ENCODE measurements around the gene PILRA. TPM values are rescaled to one million over a fixed set of nuclear protein-coding genes. Genes with fewer than 3 reads are reported as not detected.

The PILRA gene
- total and polyA plus RNA-seq, 2 experiments from 2014 or later: 0.38 to 5.3 TPM

- TF ChIP-seq, protein P1, sequence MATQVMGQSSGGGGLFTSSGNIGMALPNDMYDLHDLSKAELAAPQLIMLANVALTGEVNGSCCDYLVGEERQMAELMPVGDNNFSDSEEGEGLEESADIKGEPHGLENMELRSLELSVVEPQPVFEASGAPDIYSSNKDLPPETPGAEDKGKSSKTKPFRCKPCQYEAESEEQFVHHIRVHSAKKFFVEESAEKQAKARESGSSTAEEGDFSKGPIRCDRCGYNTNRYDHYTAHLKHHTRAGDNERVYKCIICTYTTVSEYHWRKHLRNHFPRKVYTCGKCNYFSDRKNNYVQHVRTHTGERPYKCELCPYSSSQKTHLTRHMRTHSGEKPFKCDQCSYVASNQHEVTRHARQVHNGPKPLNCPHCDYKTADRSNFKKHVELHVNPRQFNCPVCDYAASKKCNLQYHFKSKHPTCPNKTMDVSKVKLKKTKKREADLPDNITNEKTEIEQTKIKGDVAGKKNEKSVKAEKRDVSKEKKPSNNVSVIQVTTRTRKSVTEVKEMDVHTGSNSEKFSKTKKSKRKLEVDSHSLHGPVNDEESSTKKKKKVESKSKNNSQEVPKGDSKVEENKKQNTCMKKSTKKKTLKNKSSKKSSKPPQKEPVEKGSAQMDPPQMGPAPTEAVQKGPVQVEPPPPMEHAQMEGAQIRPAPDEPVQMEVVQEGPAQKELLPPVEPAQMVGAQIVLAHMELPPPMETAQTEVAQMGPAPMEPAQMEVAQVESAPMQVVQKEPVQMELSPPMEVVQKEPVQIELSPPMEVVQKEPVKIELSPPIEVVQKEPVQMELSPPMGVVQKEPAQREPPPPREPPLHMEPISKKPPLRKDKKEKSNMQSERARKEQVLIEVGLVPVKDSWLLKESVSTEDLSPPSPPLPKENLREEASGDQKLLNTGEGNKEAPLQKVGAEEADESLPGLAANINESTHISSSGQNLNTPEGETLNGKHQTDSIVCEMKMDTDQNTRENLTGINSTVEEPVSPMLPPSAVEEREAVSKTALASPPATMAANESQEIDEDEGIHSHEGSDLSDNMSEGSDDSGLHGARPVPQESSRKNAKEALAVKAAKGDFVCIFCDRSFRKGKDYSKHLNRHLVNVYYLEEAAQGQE (IDR thresholded peaks at IDR 0.05; ENCODE audit: unreplicated experiment): no peak
- TF ChIP-seq EZH2phosphoT487 (IDR thresholded peaks at IDR 0.05; ENCODE audit: unreplicated experiment): no peak
- TF ChIP-seq NANOG (IDR thresholded peaks at IDR 0.05; ENCODE audit: borderline replicate concordance): no peak
- no peak for TF ChIP-seq POLR2AphosphoS5 (IDR thresholded peaks at IDR 0.05; ENCODE audit: low read depth)
- no peak for TF ChIP-seq ZNF331 (CRISPR knock-in tag; IDR thresholded peaks at IDR 0.05; ENCODE audit: low read depth)
- TF ChIP-seq CTCF (conservative IDR thresholded peaks at IDR 0.05; ENCODE audit: low read depth in 2 of 2): no peak
- TF ChIP-seq CREB1 (CRISPR knock-in tag; IDR thresholded peaks at IDR 0.05; ENCODE audit: low read depth): no peak
- no peak for TF ChIP-seq ZNF114 (CRISPR knock-in tag; IDR thresholded peaks at IDR 0.05)
- no peak for TF ChIP-seq JUNB (IDR thresholded peaks at IDR 0.05; ENCODE audit: unreplicated experiment)
- TF ChIP-seq STAT1 (IDR thresholded peaks at IDR 0.05; ENCODE audit: unreplicated experiment): no peak
- TF ChIP-seq EZH2 (IDR thresholded peaks at IDR 0.05; ENCODE audit: low read depth, unreplicated experiment): no peak
Observed at GRCh38 chr7:100406767-100407166, 33.5 kb downstream of the PILRA start (continued).

- Mint-ChIP-seq H3K4me1 (peaks cover 3% of the 10 kb centered on the region; the same call in 1 of the 3 replicates), H3K27ac (no peak overlapping the region), H3K36me3 (ENCODE audit: low read depth) (no peaks in the 10 kb centered on the region), H3K9me3 (no peaks in the 10 kb centered on the region), H3K4me3 (no peak overlapping the region), H3K27me3 (ENCODE audit: insufficient read depth, low read depth, poor library complexity) (no peaks in the 10 kb centered on the region)
- Histone ChIP-seq H3F3A (replicated peaks; ENCODE audit: low read depth) (no peaks in the 10 kb centered on the region), H4K20me1 (replicated peaks; ENCODE audit: insufficient read depth) (no peaks in the 10 kb centered on the region), H3K4me3 (no peak overlapping the region), H3K4me1 (ENCODE audit: insufficient read depth) (no peaks in the 10 kb centered on the region), H3K79me2 (replicated peaks; ENCODE audit: insufficient read depth) (no peaks in the 10 kb centered on the region), H3K27me3 (ENCODE audit: insufficient read depth) (no peaks in the 10 kb centered on the region), H3K36me3 (ENCODE audit: insufficient read depth) (no peaks in the 10 kb centered on the region), H3K4me2 (no peak overlapping the region), H2AFZ (no peak overlapping the region), H3K27ac (ENCODE audit: low read depth) (no peak overlapping the region), H3K9me2 (ENCODE audit: insufficient read depth) (no peaks in the 10 kb centered on the region)
- DNase-seq (ENCODE audit: low spot score) (peak; percentile 89), ATAC-seq (peak; percentile 93)
- peak; percentile 73 to 82 for TF ChIP-seq CTCF (conservative IDR thresholded peaks at IDR 0.05; ENCODE audit: low read depth in 2 of 2)
Observed at GRCh38 chr7:100407285-100408180, 34.2 kb downstream of the PILRA start.
